Activated CD4-positive, alpha-beta memory T cell treated with anti-CD3 and anti-CD28 coated beads, Interleukin-2, amount 10 ng/mL, durations not matched to agents 7 days and 5 days (primary cell): ENCODE measurements around the gene BNIP2. TPM values are rescaled to one million over a fixed set of nuclear protein-coding genes. Genes with fewer than 3 reads are reported as not detected.

Source experiments
- CTCF ChIA-PET: fragments of 350-600 bp; sonication (Branson Sonifier 250); formaldehyde crosslinking; loops from one replicate; lab custom pipeline; 2021; ENCODE audit warnings: antibody characterized with exemption, inconsistent platforms; lab: Charles Lee
- POLR2A ChIA-PET: fragments of 350-600 bp; sonication (Branson Sonifier 250); formaldehyde crosslinking; loops from one replicate; lab custom pipeline; 2021; ENCODE audit warnings: antibody characterized with exemption; lab: Charles Lee
- DNase-seq: peaks from one replicate; pipeline ENCODE4 v3.0.0-alpha.2; 2020
- H3K27ac Mint-ChIP-seq: one replicate; pipeline ENCODE4 v1.8.0; 2021; ENCODE audit warnings: mild to moderate bottlenecking, mixed read lengths
- H3K27me3 Mint-ChIP-seq: one replicate; pipeline ENCODE4 v1.8.0; 2021; ENCODE audit warnings: mixed read lengths
- H3K36me3 Mint-ChIP-seq: one replicate; pipeline ENCODE4 v1.8.0; 2021; ENCODE audit warnings: low read depth, mixed read lengths
- H3K4me1 Mint-ChIP-seq: one replicate; pipeline ENCODE4 v1.8.0; 2021; ENCODE audit warnings: mixed read lengths
- H3K4me3 Mint-ChIP-seq: one replicate; pipeline ENCODE4 v1.8.0; 2021; ENCODE audit warnings: mild to moderate bottlenecking, mixed read lengths
- H3K9me3 Mint-ChIP-seq: one replicate; pipeline ENCODE4 v1.8.0; 2021; ENCODE audit warnings: mixed read lengths
- total RNA-seq, 2 experiments: library from RNA; stranded (reverse); gene quantifications; one replicate each; pipeline ENCODE4 v1.2.3, GENCODE V29; 2021

BNIP2 gene, protein sequence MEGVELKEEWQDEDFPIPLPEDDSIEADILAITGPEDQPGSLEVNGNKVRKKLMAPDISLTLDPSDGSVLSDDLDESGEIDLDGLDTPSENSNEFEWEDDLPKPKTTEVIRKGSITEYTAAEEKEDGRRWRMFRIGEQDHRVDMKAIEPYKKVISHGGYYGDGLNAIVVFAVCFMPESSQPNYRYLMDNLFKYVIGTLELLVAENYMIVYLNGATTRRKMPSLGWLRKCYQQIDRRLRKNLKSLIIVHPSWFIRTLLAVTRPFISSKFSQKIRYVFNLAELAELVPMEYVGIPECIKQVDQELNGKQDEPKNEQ
- total RNA-seq, result 10 to 100 TPM; 83.3 to 84.5 TPM

DNA sequence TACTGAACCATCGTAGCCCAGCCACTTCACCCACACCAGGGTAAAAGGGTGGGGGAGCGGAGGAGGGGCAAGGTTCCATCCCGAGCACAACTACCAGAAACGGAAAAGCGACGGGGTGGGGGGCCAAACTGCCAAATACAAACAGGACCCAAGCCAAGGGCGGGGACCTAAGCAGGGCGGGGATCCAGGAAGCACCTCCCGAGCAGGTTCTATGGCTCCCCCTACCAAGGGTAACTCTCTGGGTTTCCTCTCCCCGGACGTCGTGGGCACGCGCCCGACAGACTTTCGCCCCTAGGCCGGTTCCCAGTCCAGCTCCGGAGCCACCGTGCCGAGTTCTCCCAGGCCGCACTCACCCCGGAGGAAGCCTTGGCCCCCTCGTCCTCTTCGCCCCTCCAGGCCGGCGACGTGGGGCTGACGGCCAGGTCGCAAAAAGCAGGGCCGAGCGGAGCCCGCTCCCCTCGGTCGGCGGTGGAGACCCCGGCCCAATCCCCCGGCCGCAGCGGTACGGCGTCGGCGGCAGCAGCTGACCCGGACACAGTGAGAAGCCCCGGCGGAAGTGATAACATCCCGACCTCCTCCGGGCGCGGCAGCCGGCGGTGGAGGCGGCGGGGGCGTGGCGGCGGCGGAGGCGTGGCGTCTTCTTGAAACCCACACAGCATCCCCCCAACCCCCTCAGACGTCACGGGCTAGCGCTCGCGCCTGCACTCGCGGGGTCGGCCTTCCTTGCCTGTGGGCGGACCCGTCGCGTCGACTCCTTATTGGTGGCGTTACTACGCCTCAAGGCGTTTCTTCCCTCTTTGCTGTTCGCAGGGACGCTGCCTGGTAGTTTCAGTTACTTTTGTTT is at the start of gene BNIP2:
Gene BNIP2 (minus strand): TSS at position 539 of the 844 bp plus-strand sequence. CDS start 6,863 bp downstream, outside the sequence.
- ChIA-PET POLR2A (interaction anchor here (0.6 to 5.5 kb wide), 21 partner anchors 9 to 1213 kb away, joined by 3 to 69 read pairs (median 3); partner anchors contain the start of genes ANXA2, FOXB1 and GTF2A2), CTCF (interaction anchor here (1.0 to 3.3 kb wide), 5 partner anchors 31 to 156 kb away, joined by 3 to 15 read pairs (median 5); no protein-coding TSS in a partner anchor)
- Mint-ChIP-seq H3K9me3 (no peaks in the 10 kb centered on the region), H3K4me3 (peak within 1 kb of the TSS; percentile 93), H3K27ac (peak within 1 kb of the TSS; percentile 96), H3K4me1 (peaks cover 48% of the 10 kb centered on the region), H3K27me3 (no peaks in the 10 kb centered on the region), H3K36me3 (peaks cover 26% of the 10 kb centered on the region)
- DNase-seq, result peak; percentile 100

DNA sequence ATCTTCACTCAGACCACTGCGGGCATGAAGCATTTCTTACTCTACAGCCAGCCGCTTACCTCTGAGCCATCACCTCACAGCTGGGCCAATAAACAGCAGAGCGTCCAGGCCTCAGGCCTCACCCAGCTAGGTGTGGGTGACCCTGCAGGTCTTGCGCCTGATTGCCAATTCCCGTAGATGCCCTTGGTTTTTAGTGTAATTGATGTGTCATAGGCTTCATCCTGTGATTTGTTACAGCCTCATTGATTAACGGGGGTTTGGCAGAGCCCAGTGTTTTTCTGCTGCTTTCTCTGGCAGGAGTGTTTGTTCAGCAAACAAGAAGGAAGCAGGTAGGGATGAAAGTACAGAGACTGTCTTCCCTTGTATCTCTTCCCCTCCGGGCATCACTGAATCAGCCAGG is 49.6 kb upstream of the BNIP2 start:
- peaks cover 12% of the 10 kb centered on the region for H3K27me3 Mint-ChIP-seq
- no peak for DNase-seq
- H3K27ac Mint-ChIP-seq, result no peak overlapping the region
- ChIA-PET POLR2A (interaction anchor here (0.6 kb wide), 1 partner anchor 1449 kb away, joined by 3 read pairs; no protein-coding TSS in a partner anchor), CTCF (no interaction called here)
- H3K36me3 Mint-ChIP-seq, result no peaks in the 10 kb centered on the region
- no peaks in the 10 kb centered on the region for H3K4me1 Mint-ChIP-seq
- H3K9me3 Mint-ChIP-seq, result no peaks in the 10 kb centered on the region
- no peak overlapping the region for H3K4me3 Mint-ChIP-seq

DNA sequence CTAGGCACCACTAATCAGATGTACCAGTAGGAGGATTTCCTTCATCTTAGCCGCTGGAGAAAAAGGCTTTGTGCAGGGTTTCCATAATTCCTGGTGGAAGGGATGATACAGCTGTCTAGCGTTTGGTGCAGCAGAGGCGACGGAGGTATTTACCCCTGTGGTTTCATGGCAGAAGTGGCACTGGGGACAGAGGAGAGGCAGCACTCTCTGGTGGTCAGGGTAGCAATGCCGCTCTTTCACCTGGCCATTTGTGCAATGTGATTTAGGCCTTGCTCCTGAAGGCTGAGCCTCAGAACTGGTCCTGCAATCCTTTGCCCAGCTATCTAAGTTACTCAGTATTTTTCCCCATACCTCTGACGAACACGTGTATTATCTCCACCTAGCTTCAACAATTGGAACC is 47.1 kb upstream of the BNIP2 start:
- no peak overlapping the region for H3K4me3 Mint-ChIP-seq
- ChIA-PET POLR2A (no interaction called here), CTCF (no interaction called here)
- no peak overlapping the region for H3K27ac Mint-ChIP-seq
- H3K36me3 Mint-ChIP-seq, result no peaks in the 10 kb centered on the region
- peaks cover 10% of the 10 kb centered on the region for H3K27me3 Mint-ChIP-seq
- no peaks in the 10 kb centered on the region for H3K9me3 Mint-ChIP-seq
- no peaks in the 10 kb centered on the region for H3K4me1 Mint-ChIP-seq
- no peak for DNase-seq

DNA sequence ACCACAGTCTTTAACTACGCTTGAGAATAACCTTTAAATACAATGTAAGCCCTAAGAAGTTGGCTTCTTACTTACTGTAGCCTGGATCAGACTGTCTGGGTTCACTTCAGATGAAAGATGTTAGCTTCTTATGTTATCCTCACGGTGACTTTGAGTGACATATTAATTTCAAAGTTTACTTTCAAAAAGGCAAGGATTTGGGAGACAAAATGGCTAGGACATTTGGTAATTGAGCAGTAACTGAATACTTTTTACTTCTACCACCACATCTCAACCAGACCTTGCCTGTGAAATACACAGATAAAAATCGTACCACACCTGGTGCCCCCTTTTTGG is 36.0 kb upstream of the BNIP2 start:
- H3K9me3 Mint-ChIP-seq, result no peaks in the 10 kb centered on the region
- no peaks in the 10 kb centered on the region for H3K36me3 Mint-ChIP-seq
- CTCF ChIA-PET, result interaction anchor here (0.6 to 2.6 kb wide), 20 partner anchors 8 to 796 kb away, joined by 3 to 37 read pairs (median 4); no protein-coding TSS in a partner anchor
- no peak overlapping the region for H3K4me3 Mint-ChIP-seq
- DNase-seq, result no peak
- no peaks in the 10 kb centered on the region for H3K4me1 Mint-ChIP-seq
- no peak overlapping the region for H3K27ac Mint-ChIP-seq
- H3K27me3 Mint-ChIP-seq, result peaks cover 23% of the 10 kb centered on the region
- POLR2A ChIA-PET, result no interaction called here

DNA sequence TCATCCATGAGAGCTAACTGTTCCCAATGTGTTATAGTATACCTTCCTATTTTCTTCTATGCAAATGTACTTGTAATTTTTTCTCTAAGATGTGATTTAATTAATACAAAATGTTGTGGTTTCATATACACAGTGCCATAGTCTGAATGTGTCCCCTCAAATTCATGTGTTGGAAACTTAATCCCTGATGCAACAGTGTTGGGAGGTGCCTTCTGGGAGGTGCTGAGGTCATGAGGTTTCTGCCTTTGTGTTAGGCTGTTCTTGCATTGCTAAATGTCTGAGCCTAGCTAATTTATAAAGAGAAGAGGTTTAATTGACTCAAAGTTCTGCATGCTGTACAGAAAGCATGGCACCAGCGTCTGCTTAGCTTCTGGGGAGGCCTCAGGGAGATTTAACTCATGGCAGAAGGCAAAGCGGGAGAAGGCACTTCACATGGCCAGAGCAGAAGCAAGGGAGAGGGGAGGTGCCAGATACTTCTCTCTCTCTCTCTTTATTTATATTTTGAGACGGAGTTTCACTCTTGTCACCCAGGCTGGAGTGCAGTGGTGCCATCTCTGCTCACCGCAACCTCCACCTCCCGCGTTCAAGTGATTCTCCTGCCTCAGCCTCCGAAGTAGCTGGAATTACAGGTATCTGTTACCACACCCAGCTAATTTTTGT is 34.7 kb upstream of the BNIP2 start:
- H3K27me3 Mint-ChIP-seq, result peaks cover 11% of the 10 kb centered on the region
- ChIA-PET CTCF (interaction anchor here (1.3 to 2.6 kb wide), 11 partner anchors 11 to 605 kb away, joined by 3 to 37 read pairs (median 6); no protein-coding TSS in a partner anchor), POLR2A (no interaction called here)
- no peak overlapping the region for H3K4me3 Mint-ChIP-seq
- no peaks in the 10 kb centered on the region for H3K36me3 Mint-ChIP-seq
- no peaks in the 10 kb centered on the region for H3K9me3 Mint-ChIP-seq
- no peak overlapping the region for H3K27ac Mint-ChIP-seq
- H3K4me1 Mint-ChIP-seq, result no peaks in the 10 kb centered on the region
- no peak for DNase-seq

DNA sequence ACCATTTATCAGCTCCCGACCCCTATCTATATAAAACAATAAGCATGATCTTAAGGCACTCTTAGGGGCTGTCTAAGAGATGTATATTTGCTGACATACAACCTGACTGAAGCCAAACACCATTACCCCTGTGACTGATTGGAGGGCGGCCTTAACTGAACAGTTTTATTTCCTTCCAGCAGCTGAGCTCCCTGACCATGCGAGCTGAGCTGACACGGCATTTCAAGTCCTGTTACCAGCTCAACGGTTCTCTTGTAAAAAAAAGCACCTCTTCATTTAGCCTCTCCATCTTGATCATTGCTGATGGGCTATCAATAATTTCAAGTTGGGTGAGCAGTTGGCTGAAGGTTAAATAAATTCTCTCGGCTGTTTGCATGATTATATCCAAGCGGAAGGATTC is 33.4 kb upstream of the BNIP2 start:
- POLR2A ChIA-PET, result no interaction called here
- Mint-ChIP-seq H3K27me3 (peaks cover 7% of the 10 kb centered on the region), H3K9me3 (no peaks in the 10 kb centered on the region), H3K4me1 (no peaks in the 10 kb centered on the region), H3K27ac (no peak overlapping the region), H3K36me3 (no peaks in the 10 kb centered on the region), H3K4me3 (no peak overlapping the region)
- CTCF ChIA-PET, result no interaction called here
- DNase-seq, result no peak

DNA sequence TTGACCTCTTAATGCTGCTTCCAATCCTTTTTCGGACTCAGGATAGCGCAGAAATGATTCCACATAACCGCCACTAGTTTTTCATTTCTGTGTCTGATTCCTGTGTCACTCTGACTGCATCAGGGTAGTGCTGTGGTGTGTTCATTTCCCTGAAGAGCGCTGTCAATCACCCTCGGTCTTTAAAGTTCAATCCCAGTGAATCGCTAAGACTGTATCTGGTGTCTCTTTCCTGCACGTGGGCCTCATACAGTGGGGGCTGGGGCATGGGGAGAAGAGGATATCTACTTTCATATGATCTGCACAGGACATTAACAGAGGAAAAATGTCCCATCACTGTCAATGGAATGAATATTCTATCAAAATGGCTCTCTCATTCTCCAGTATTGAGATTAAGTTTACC is 32.9 kb upstream of the BNIP2 start:
- Mint-ChIP-seq H3K27ac (no peak overlapping the region), H3K27me3 (peaks cover 3% of the 10 kb centered on the region), H3K4me3 (no peak overlapping the region), H3K36me3 (no peaks in the 10 kb centered on the region), H3K9me3 (no peaks in the 10 kb centered on the region), H3K4me1 (no peaks in the 10 kb centered on the region)
- no peak for DNase-seq
- ChIA-PET POLR2A (no interaction called here), CTCF (no interaction called here)

DNA sequence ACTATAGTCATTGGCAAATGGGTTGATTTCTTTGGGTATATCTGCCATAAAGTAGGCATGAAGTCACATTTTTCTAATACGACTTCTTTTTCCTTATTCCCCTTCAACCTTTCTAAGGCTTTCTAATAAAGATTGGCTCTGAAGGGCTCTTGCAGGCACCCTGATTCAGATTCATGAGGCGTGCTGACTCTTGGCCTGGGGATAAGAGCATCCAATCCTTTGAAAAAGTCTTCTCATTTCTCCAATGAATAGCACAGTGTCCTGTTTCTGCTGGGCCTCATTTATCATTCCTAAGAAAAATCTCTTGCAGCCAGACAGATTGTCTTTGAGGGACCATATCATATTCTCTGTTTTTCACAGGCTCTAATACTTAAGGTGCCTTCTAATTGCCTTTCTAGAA is 32.3 kb upstream of the BNIP2 start:
- H3K4me1 Mint-ChIP-seq, result no peaks in the 10 kb centered on the region
- H3K4me3 Mint-ChIP-seq, result no peak overlapping the region
- POLR2A ChIA-PET, result no interaction called here
- H3K27me3 Mint-ChIP-seq, result peaks cover 3% of the 10 kb centered on the region
- no peaks in the 10 kb centered on the region for H3K36me3 Mint-ChIP-seq
- CTCF ChIA-PET, result no interaction called here
- no peak for DNase-seq
- no peaks in the 10 kb centered on the region for H3K9me3 Mint-ChIP-seq
- H3K27ac Mint-ChIP-seq, result no peak overlapping the region

DNA sequence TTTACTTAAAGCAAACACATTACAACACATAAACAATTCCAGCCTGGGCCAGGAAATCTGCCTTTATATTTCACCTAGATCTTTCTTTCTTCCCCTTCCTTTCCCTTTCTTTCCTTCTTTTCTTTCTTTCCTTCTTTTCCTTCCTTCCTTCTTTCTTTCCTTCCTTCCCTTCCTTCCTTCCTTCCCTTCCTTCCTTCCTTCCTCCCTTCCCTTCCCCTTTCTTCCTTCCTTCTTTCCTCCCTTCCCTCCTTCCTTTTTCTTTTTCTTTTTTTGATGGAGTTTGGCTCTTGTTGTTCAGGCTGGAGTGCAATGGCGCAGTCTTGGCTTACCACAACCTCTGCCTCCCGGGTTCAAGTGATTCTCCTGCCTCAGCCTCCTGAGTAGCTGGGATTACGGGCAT is 24.1 kb upstream of the BNIP2 start:
- DNase-seq, result no peak
- Mint-ChIP-seq H3K4me1 (no peaks in the 10 kb centered on the region), H3K4me3 (no peak overlapping the region), H3K36me3 (no peaks in the 10 kb centered on the region), H3K9me3 (no peaks in the 10 kb centered on the region), H3K27me3 (peaks cover 2% of the 10 kb centered on the region), H3K27ac (no peak overlapping the region)
- ChIA-PET POLR2A (interaction anchor here (1.0 kb wide), 1 partner anchor 35 kb away, joined by 3 read pairs; no protein-coding TSS in a partner anchor), CTCF (no interaction called here)

DNA sequence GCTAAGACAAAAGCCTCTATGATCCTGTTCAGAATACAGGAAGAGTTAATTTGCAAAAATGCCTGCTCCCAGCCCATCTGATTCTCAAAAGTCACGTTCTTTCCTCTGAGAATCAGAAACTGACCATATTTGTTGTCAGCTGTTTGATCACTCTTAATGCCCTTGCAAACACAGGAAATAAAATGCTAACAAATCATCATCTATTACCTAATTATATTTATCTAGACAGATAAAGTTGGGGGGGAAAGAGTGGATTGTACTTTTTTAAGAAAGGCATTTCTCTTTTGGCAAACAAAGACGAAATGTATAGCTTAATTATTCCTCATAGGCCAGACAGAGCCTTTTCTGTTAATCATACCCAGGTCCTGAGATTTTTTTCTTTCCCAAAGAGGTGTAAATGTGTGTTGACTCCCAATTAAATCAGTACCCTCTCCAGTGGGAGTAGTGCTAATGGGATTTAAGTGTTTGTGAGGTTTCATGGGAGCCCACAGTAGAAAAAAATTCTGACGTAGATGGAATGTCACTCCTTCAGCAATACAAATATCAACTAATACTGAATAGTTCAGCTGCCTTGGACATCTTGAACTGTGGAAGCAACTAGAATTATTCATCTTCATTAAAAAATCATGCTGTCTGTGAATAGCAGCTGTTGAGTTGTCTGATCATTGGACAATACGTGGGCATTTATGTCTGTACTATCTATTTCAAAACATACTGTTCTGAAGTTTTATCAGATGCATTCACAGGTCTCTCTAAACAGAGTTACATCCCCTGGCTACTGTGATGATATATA is 22.5 kb upstream of the BNIP2 start:
- Mint-ChIP-seq H3K9me3 (no peaks in the 10 kb centered on the region), H3K36me3 (no peaks in the 10 kb centered on the region), H3K27ac (no peak overlapping the region), H3K27me3 (peaks cover 6% of the 10 kb centered on the region), H3K4me1 (no peaks in the 10 kb centered on the region), H3K4me3 (no peak overlapping the region)
- CTCF ChIA-PET, result interaction anchor here (0.6 kb wide), 1 partner anchor 401 kb away, joined by 4 read pairs; no protein-coding TSS in a partner anchor
- POLR2A ChIA-PET, result no interaction called here
- no peak for DNase-seq

DNA sequence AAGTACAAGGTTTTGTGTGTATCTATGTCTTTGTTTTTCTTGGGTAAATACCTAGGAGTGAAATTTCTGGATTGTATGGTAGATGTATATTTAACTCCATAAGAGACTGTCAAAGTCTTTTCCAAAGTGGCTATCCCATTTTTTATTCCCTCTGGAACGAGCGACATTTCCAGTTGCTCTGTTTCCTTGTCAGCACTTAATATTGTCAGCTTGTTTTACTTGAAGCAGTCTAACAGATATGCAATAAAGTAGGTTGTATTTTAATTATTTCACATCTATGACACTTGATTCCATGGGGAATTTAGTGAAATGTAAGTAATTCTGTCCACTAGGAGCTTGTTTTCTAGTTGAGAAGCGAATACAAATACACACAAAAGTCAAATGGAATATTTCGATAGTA is 18.5 kb upstream of the BNIP2 start:
- DNase-seq, result no peak
- Mint-ChIP-seq H3K9me3 (no peaks in the 10 kb centered on the region), H3K36me3 (no peaks in the 10 kb centered on the region), H3K4me1 (no peaks in the 10 kb centered on the region), H3K27ac (no peak overlapping the region), H3K4me3 (no peak overlapping the region), H3K27me3 (peaks cover 9% of the 10 kb centered on the region)
- CTCF ChIA-PET, result interaction anchor here (1.3 kb wide), 1 partner anchor 17 kb away, joined by 4 read pairs; no protein-coding TSS in a partner anchor
- POLR2A ChIA-PET, result interaction anchor here (0.8 kb wide), 1 partner anchor 20 kb away, joined by 4 read pairs; no protein-coding TSS in a partner anchor
